GM23248 (cell line): Measurements from ENCODE around the gene TBX18. TPM values are rescaled to one million over a fixed set of nuclear protein-coding genes. Genes with fewer than 3 reads are reported as not detected.
A peak's percentile ranks its signal among the peaks of the same experiment; 100 is the strongest.

Experiments
- DNase-seq: peaks from one replicate; pipeline ENCODE4 v3.0.0-alpha.2; 2015
- H2AFZ ChIP-seq: fragments of 200-600 bp; sonication (generic); 2 replicates; pipeline ENCODE4 v1.6.1; 2016; ENCODE audit warnings: antibody characterized with exemption
- H3F3A ChIP-seq: fragments of 200-600 bp; sonication (generic); 2 replicates; pipeline ENCODE4 v1.6.1; 2016; ENCODE audit warnings: mild to moderate bottlenecking, antibody characterized with exemption, mixed run types; ENCODE audit not compliant: insufficient read depth
- H3K27ac ChIP-seq: fragments of 200-600 bp; sonication (generic); 2 replicates; pipeline ENCODE4 v1.5.1; 2016; ENCODE audit warnings: mild to moderate bottlenecking
- H3K27me3 ChIP-seq: fragments of 200-600 bp; sonication (generic); replicated peaks from 2 replicates; pipeline ENCODE4 v1.6.1; 2016; ENCODE audit warnings: mild to moderate bottlenecking; ENCODE audit not compliant: insufficient read depth
- H3K36me3 ChIP-seq: fragments of 200-600 bp; sonication (generic); 2 replicates; pipeline ENCODE4 v1.6.1; 2016; ENCODE audit warnings: low read depth, mild to moderate bottlenecking
- H3K4me1 ChIP-seq: fragments of 200-600 bp; sonication (generic); 2 replicates; pipeline ENCODE4 v1.6.1; 2016; ENCODE audit warnings: mild to moderate bottlenecking; ENCODE audit not compliant: insufficient read depth
- H3K4me2 ChIP-seq: fragments of 200-600 bp; sonication (generic); one replicate; pipeline ENCODE4 v1.6.1; 2016; ENCODE audit warnings: mild to moderate bottlenecking; ENCODE audit not compliant: unreplicated experiment
- H3K4me3 ChIP-seq: fragments of 200-600 bp; sonication (generic); 2 replicates; pipeline ENCODE4 v1.5.1; 2016; ENCODE audit warnings: mild to moderate bottlenecking
- H3K79me2 ChIP-seq: fragments of 200-600 bp; sonication (generic); 2 replicates; pipeline ENCODE4 v1.6.1; 2016; ENCODE audit warnings: mild to moderate bottlenecking; ENCODE audit not compliant: insufficient read depth
- H3K9ac ChIP-seq: fragments of 200-600 bp; sonication (generic); 2 replicates; pipeline ENCODE4 v1.6.1; 2016; ENCODE audit warnings: mild to moderate bottlenecking
- H3K9me2 ChIP-seq: fragments of 200-600 bp; sonication (generic); 2 replicates; pipeline ENCODE4 v1.6.1; 2016; ENCODE audit warnings: mixed run types, mild to moderate bottlenecking, moderate library complexity; ENCODE audit not compliant: insufficient read depth
- H3K9me3 ChIP-seq: fragments of 200-600 bp; sonication (generic); one replicate; pipeline ENCODE4 v1.6.1; 2017; ENCODE audit warnings: low read depth
- H4K20me1 ChIP-seq: fragments of 200-600 bp; sonication (generic); 2 replicates; pipeline ENCODE4 v1.6.0; 2016; ENCODE audit not compliant: insufficient read depth
- EZH2 ChIP-seq: fragments of 200-600 bp; sonication (generic); IDR thresholded peaks from 2 replicates; pipeline ENCODE4 v1.6.1; 2018; ENCODE audit warnings: antibody characterized with exemption, mild to moderate bottlenecking; ENCODE audit not compliant: insufficient read depth, poor library complexity, severe bottlenecking
- EZH2phosphoT487 ChIP-seq: fragments of 200-600 bp; sonication (generic); IDR thresholded peaks from 2 replicates; pipeline ENCODE4 v1.6.1; 2018; ENCODE audit warnings: antibody characterized with exemption, moderate library complexity, mild to moderate bottlenecking, low read depth; ENCODE audit not compliant: insufficient read depth
- WGBS, 2 experiments: methylation state at CpG; one replicate each; pipeline ENCODE4 v1.1.6; 2015 to 2017; ENCODE audit warnings: low lambda C conversion rate in 2 of 2, low coverage in 1 of 2; ENCODE audit errors: missing lambda C conversion rate in 2 of 2; 5-methylcytosine and 5-hydroxymethylcytosine counted together
- in situ Hi-C: fragments of 300-500 bp; cut with MboI; formaldehyde crosslinking; loops from 2 replicates; pipeline ENCODE4 v1.15.0; 2020
- polyA plus RNA-seq: library from polyadenylated mRNA; unstranded; fragments of >200 nt; fragmentation: Nextera tagmentation; extraction: Ambion mirVana; gene quantifications from 2 replicates; pipeline ENCODE4 v1.2.1, GENCODE V29; 2016
- total RNA-seq: library from RNA; depleted of rRNA; stranded (reverse); fragments of >200 nt; shearing (Covaris generic); gene quantifications from 2 replicates; pipeline ENCODE4 v1.2.3, GENCODE V29; 2014

Gene TBX18
- total and polyA plus RNA-seq, 2 experiments from 2014 or later, result 5.7 to 16.2 TPM

DNA sequence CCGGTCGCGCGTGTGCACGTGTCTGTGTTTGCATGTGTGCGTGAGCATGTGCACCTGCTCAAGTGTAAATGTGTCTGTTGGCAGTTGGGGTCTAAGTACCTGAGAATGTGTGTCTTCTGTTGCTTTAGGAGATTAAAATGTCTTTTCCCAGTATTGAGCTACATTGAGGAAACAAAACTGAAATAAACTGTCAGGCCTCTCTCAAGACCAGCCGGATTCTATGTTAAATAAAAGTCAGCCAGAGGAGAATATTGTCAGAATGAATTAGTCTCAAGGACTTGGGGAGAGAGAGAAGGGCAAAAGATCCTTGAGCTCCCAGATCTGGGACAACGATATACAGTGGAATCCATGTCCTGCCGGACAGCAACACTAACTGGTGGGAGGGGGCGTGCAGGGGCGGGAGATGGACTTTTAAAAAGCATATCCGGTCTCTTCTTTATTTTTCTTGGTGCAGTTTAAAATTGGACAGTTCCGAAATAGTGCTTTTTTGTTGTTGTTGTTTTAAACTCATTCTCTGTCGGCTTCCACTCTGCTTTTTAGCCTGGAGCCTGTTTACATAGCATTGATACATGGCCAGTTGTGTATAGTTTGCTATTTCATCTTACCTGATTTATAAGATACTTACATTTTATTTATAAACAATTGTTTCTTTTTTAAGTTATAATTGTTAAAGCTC lies 3.3 kb upstream of the TBX18 start:
- H3K4me3 ChIP-seq, result peak overlapping the region; percentile 72
- H3F3A ChIP-seq, result peaks cover 13% of the 10 kb centered on the region; the same call in 1 of the 2 replicates
- H3K9me2 ChIP-seq, result no peaks in the 10 kb centered on the region
- WGBS, 2 experiments, result 34 to 41% methylated on average over 14 of the region's 14 CpGs
- H3K27me3 ChIP-seq, result peaks cover 34% of the 10 kb centered on the region
- TF ChIP-seq EZH2, result peak; percentile 47
- TF ChIP-seq EZH2phosphoT487, result no peak
- no peak overlapping the region for H3K27ac ChIP-seq
- H2AFZ ChIP-seq, result 0 out of 2 replicates have a peak overlapping the region, but pooled peaks have one; percentile 64
- H3K36me3 ChIP-seq, result no peaks in the 10 kb centered on the region
- no peak overlapping the region for H3K9ac ChIP-seq
- H3K79me2 ChIP-seq, result peaks cover 5% of the 10 kb centered on the region; the same call in 1 of the 2 replicates
- peak overlapping the region; percentile 92 for H3K4me2 ChIP-seq
- no peak for DNase-seq
- H3K9me3 ChIP-seq, result no peaks in the 10 kb centered on the region
- H4K20me1 ChIP-seq, result no peaks in the 10 kb centered on the region
- in situ Hi-C loops, result loop anchor here (25.0 kb wide), 2 partner anchors 720 to 880 kb away; no protein-coding TSS in a partner anchor
- H3K4me1 ChIP-seq, result no peaks in the 10 kb centered on the region

DNA sequence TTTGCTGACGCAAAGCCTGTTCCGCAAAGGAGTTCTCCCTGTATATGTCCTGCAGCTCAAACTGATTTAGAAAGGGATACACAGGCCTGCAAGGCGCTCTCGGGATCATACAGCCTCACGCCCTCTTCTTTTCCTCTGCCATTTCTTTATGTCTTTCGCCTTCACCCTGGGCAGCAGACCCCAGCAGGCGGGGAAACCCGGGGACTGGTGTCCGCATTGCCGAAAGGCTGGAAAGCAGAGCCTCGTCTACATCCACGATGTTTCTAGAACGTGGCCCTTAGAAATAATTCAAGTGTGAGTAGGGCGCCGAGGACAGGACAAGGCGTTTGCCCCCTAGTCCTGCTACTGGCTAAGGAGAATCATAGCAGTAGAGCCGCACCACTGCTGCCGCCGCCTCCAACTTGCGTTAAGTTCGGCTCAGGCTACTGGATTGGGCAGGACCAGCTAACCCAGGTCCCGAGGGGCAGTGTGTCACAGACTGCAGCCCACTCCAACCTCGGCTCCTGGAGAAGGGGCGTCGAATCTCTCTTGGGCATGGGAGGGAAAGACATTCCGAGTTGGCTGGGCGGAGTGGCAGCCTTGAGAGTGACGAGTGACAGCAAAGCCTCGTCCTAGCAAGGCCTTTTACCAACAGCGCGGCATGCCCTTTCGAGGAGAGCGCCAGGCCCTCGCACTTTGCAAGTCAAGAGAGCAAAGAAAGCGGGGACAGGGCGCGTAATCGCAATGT lies 2.6 kb upstream of the TBX18 start:
- no peak overlapping the region for H3K4me2 ChIP-seq
- no peaks in the 10 kb centered on the region for H3K9me3 ChIP-seq
- H4K20me1 ChIP-seq, result no peaks in the 10 kb centered on the region
- in situ Hi-C loops, result loop anchor here (25.0 kb wide), 2 partner anchors 720 to 880 kb away; no protein-coding TSS in a partner anchor
- H3K4me1 ChIP-seq, result no peaks in the 10 kb centered on the region
- H3K27me3 ChIP-seq, result peaks cover 27% of the 10 kb centered on the region
- H3K27ac ChIP-seq, result no peak overlapping the region
- no peaks in the 10 kb centered on the region for H3K9me2 ChIP-seq
- H3K36me3 ChIP-seq, result no peaks in the 10 kb centered on the region
- no peak overlapping the region for H3K4me3 ChIP-seq
- H3F3A ChIP-seq, result peaks cover 18% of the 10 kb centered on the region
- H3K79me2 ChIP-seq, result peaks cover 12% of the 10 kb centered on the region
- no peak overlapping the region for H3K9ac ChIP-seq
- DNase-seq, result no peak
- H2AFZ ChIP-seq, result no peak overlapping the region
- 68 to 71% methylated on average over 38 of the region's 38 CpGs for WGBS, 2 experiments
- no peak for TF ChIP-seq EZH2phosphoT487
- no peak for TF ChIP-seq EZH2

DNA sequence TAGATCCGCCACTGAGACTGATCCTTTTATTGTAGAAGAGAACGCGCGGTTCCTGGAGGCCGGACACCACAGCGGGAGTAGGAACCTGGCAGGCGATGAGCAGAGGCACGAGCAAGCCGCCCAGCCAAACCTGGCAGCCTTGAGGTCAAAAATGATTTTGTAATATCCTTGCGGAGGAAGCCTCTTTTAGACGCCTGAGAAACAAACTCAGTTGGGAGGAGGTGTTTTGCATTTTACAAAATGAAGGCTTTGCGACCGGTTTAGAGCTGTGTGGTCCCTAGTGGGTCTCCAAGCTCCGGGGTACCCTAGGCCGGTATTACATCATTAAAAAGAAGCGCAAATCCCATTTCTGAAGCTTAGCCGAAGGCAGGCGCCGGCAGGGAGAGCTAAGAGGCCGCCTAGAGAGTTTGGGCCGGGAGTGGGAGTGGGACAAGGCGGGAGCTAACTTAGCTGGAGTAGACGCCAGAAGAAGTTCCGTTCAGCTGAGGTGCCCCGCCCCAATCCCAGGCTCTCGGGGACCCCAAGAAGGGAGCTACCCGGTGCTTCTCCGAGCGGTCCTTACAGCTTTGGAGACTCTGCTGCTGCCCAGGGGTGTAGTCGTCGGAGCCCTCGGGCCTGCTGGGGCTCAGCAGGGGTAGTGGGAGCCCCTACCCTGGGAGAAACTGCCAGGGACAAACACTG lies 1.9 kb upstream of the TBX18 start:
- H3K27ac ChIP-seq, result no peak overlapping the region
- no peak overlapping the region for H2AFZ ChIP-seq
- no peaks in the 10 kb centered on the region for H3K9me3 ChIP-seq
- H3K27me3 ChIP-seq, result peaks cover 20% of the 10 kb centered on the region
- H3K4me3 ChIP-seq, result no peak overlapping the region
- H3K79me2 ChIP-seq, result peaks cover 19% of the 10 kb centered on the region
- peaks cover 25% of the 10 kb centered on the region for H3F3A ChIP-seq
- H4K20me1 ChIP-seq, result no peaks in the 10 kb centered on the region
- H3K9ac ChIP-seq, result no peak overlapping the region
- H3K4me2 ChIP-seq, result no peak overlapping the region
- TF ChIP-seq EZH2phosphoT487, result no peak
- TF ChIP-seq EZH2, result no peak
- no peak for DNase-seq
- H3K36me3 ChIP-seq, result no peaks in the 10 kb centered on the region
- 66 to 67% methylated on average over 32 of the region's 32 CpGs for WGBS, 2 experiments
- H3K9me2 ChIP-seq, result no peaks in the 10 kb centered on the region
- H3K4me1 ChIP-seq, result peaks cover 6% of the 10 kb centered on the region
- in situ Hi-C loops, result loop anchor here (25.0 kb wide), 2 partner anchors 721 to 879 kb away; no protein-coding TSS in a partner anchor

DNA sequence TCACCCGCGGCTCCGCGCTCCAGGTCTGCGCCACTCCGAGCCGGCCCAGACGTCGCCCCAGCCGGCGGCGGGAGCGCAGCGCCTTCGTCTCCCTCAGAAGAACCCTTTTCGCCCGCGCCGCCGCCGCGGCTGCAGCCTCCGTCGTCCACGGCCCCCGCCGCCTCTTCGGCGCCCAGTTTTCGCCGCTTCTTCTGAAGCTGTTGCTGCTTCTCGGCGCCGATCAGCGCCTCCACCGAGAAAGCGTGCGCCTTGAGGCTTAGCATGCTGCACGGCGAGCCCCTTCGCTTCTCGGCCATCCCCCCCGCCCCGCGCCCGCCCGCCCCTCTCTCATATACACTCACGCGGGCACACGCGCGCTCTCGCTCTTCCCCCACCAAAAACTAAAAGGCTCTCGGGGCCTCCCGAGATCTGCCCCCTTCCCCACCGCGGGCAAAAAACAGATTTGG lies 489 bp downstream of the TBX18 start:
- Histone ChIP-seq H2AFZ (peak overlapping the region; percentile 87), H4K20me1 (no peaks in the 10 kb centered on the region), H3K4me1 (peaks cover 25% of the 10 kb centered on the region), H3K27ac (peak overlapping the region; percentile 93), H3K4me2 (peak overlapping the region; percentile 93), H3F3A (peaks cover 29% of the 10 kb centered on the region), H3K4me3 (peak overlapping the region; percentile 91), H3K9me2 (no peaks in the 10 kb centered on the region), H3K9me3 (no peaks in the 10 kb centered on the region), H3K9ac (peak overlapping the region; percentile 95), H3K27me3 (no peaks in the 10 kb centered on the region; the same call in 1 of the 2 replicates), H3K79me2 (peaks cover 42% of the 10 kb centered on the region), H3K36me3 (peaks cover under 1% of the 10 kb centered on the region; the same call in 1 of the 2 replicates)
- DNase-seq, result no peak
- in situ Hi-C loops, result loop anchor here (25.0 kb wide), 2 partner anchors 723 to 877 kb away; no protein-coding TSS in a partner anchor
- TF ChIP-seq EZH2phosphoT487 (no peak), EZH2 (no peak)
- 1% methylated on average over 29 to 44 of the region's 57 CpGs for WGBS, 2 experiments
